A549 (cell line): ENCODE measurements around the gene IL19. TPM values are rescaled to one million over a fixed set of nuclear protein-coding genes. Genes with fewer than 3 reads are reported as not detected.

Experiments used
- ATAC-seq, 2 experiments: fragments of 200-7000 bp in 1 of 2; fragments of >200 bp in 1 of 2; cut with Nextera tagmentation in 1 of 2; cut with Tn5 transposase in 1 of 2; 3 replicates each; pipeline versions ENCODE4 v1.8.0 to v1.9.1; 2018 to 2020; ENCODE audit warnings: mild to moderate bottlenecking in 1 of 2, moderate library complexity in 1 of 2
- CTCF ChIA-PET: fragments of 300-600 bp; sonication (Branson Sonifier 250); formaldehyde crosslinking; extraction: SDS; loops from one replicate; lab custom pipeline; 2021; ENCODE audit warnings: antibody characterized with exemption, inconsistent platforms; lab: Yijun Ruan, JAX
- POLR2A ChIA-PET: fragments of 350-600 bp; formaldehyde crosslinking; extraction: SDS; loops from one replicate; lab custom pipeline; 2021; ENCODE audit warnings: antibody characterized with exemption, inconsistent platforms; lab: Yijun Ruan, JAX
- DNase-seq, 2 experiments: peaks; one replicate each; pipeline versions ENCODE4 v3.0.0 to v3.0.0-alpha.2; 2011 to 2016; ENCODE audit warnings: low read depth in 1 of 2, low spot score in 1 of 2
- FAIRE-seq: peaks from 2 replicates; lab custom pipeline; 2011; peaks lifted over from hg19 to GRCh38; lab: Jason Lieb, UNC
- H3K27ac ChIP-seq, 2 experiments: fragments of >200 bp; sonication (Bioruptor Twin); formaldehyde crosslinking; 3 replicates each; pipeline ENCODE4 v1.5.1; 2016 to 2017
- H3K4me1 ChIP-seq: fragments of >200 bp; sonication (Bioruptor Twin); formaldehyde crosslinking; 3 replicates; pipeline ENCODE4 v1.6.1; 2016
- H3K4me2 ChIP-seq: fragments of >200 bp; sonication (Bioruptor Twin); formaldehyde crosslinking; 3 replicates; pipeline ENCODE4 v1.6.1; 2016
- H3K4me3 ChIP-seq: fragments of >200 bp; sonication (Bioruptor Twin); formaldehyde crosslinking; 3 replicates; pipeline ENCODE4 v1.5.1; 2016
- H3K9me3 ChIP-seq: fragments of >200 bp; sonication (Bioruptor Twin); formaldehyde crosslinking; 3 replicates; pipeline ENCODE4 v1.6.1; 2016
- BHLHE40 ChIP-seq: IDR thresholded peaks from 2 replicates; pipeline ENCODE4 v1.6.1; 2012; ENCODE audit warnings: low read depth, low read length, inconsistent platforms
- CEBPB ChIP-seq, 2 experiments: fragments of >200 bp in 1 of 2; sonication (Bioruptor Twin) in 1 of 2; formaldehyde crosslinking in 1 of 2; IDR thresholded peaks; 2 replicates each; pipeline ENCODE4 v1.6.1; 2012 to 2016
- CHD4 ChIP-seq: fragments of 200-600 bp; sonication (generic); IDR thresholded peaks from 2 replicates; pipeline ENCODE4 v1.6.1; 2016; ENCODE audit warnings: antibody characterized with exemption, mild to moderate bottlenecking, borderline replicate concordance
- E2F6 ChIP-seq: IDR thresholded peaks from 2 replicates; pipeline ENCODE4 v1.6.1; 2012; ENCODE audit warnings: low read depth, borderline replicate concordance
- EHMT2 ChIP-seq: fragments of 200-600 bp; sonication (generic); IDR thresholded peaks from 2 replicates; pipeline ENCODE4 v1.6.1; 2016; ENCODE audit warnings: antibody characterized with exemption, low read depth, mild to moderate bottlenecking, moderate library complexity
- ELK1 ChIP-seq: fragments of 150-350 bp; IDR thresholded peaks from 2 replicates; pipeline ENCODE4 v1.6.1; 2014; ENCODE audit warnings: low read depth, mild to moderate bottlenecking, low read length
- KDM1A ChIP-seq: fragments of 200-600 bp; sonication (generic); IDR thresholded peaks from 2 replicates; pipeline ENCODE4 v1.6.1; 2016; ENCODE audit warnings: low read depth, mild to moderate bottlenecking
- MAFK ChIP-seq: fragments of 450-650 bp; IDR thresholded peaks from 2 replicates; pipeline ENCODE4 v1.6.1; 2014; ENCODE audit not compliant: partially characterized antibody
- MAX ChIP-seq: IDR thresholded peaks from 2 replicates; pipeline ENCODE4 v1.6.1; 2012
- MAZ ChIP-seq: fragments of 150-350 bp; IDR thresholded peaks from 2 replicates; pipeline ENCODE4 v1.6.1; 2014; ENCODE audit warnings: antibody characterized with exemption, low read depth, low read length, borderline replicate concordance
- NFE2L2 ChIP-seq: fragments of 150-350 bp; conservative IDR thresholded peaks from 2 replicates; pipeline ENCODE4 v1.6.1; 2014; ENCODE audit warnings: low read length
- NR3C1 ChIP-seq: fragments of >200 bp; sonication (Bioruptor Twin); formaldehyde crosslinking; IDR thresholded peaks from 3 replicates; pipeline ENCODE4 v1.6.1; 2017
- POLR2AphosphoS2 ChIP-seq: conservative IDR thresholded peaks from 2 replicates; pipeline ENCODE4 v1.6.1; 2012; ENCODE audit warnings: low read length, improper control_type of control experiment, inconsistent platforms
- REST ChIP-seq: fragments of 200-600 bp; sonication (generic); IDR thresholded peaks from 2 replicates; pipeline ENCODE4 v1.6.1; 2016; ENCODE audit warnings: antibody characterized with exemption, mild to moderate bottlenecking, moderate library complexity
- RFX5 ChIP-seq: fragments of 450-650 bp; IDR thresholded peaks from 2 replicates; pipeline ENCODE4 v1.7.1; 2014; ENCODE audit warnings: antibody characterized with exemption, mild to moderate bottlenecking, moderate library complexity
- RNF2 ChIP-seq: fragments of 200-600 bp; sonication (generic); IDR thresholded peaks from 2 replicates; pipeline ENCODE4 v1.6.1; 2016; ENCODE audit warnings: low read depth, mild to moderate bottlenecking, antibody characterized with exemption, moderate library complexity, borderline replicate concordance
- ZC3H11A ChIP-seq: fragments of 450-650 bp; IDR thresholded peaks from 2 replicates; pipeline ENCODE4 v1.6.1; 2014; ENCODE audit warnings: antibody characterized with exemption, mild to moderate bottlenecking
- WGBS: methylation state at CpG from one replicate; pipeline ENCODE4 v1.1.6; 2017; ENCODE audit errors: missing lambda C conversion rate; 5-methylcytosine and 5-hydroxymethylcytosine counted together
- polyA plus RNA-seq, 4 experiments: library from polyadenylated mRNA; depleted of rRNA in 3 of 4; stranded (reverse); fragments of >200 nt; fragmentation: RNase III in 1 of 4; extraction: RNeasy Plus Mini Kit Qiagen cat#74134 plus additional on column Dnase treatment in 1 of 4; gene quantifications; 2 replicates in 3 of 4; 3 replicates in 1 of 4; pipeline ENCODE4 v1.2.3, GENCODE V29; 2011 to 2017

IL19 gene
- polyA plus RNA-seq, 2 of the 4 experiments (the other 2 are of a cell fraction): not detected

DNA sequence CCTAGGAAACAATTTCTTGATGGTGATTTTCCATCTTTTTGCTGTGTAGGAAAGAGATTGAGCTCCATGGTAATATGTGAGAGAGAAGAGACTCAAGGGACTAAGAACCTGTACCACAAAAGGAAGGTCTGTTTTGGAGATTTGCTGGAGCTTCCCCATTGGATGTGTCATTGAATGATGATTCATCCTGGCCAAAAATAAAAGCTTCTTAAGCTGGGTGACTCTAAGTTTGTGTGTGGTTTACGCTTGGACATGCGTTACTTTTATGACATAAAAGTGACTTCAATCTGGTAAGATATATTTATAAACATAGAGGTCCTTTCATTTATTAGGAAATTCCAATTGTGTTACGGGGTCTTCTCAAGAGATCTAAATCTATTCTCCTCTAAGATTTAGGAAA is 17.4 kb upstream of the IL19 start:
- Histone ChIP-seq H3K4me3 (no peak overlapping the region), H3K9me3 (no peaks in the 10 kb centered on the region)

DNA sequence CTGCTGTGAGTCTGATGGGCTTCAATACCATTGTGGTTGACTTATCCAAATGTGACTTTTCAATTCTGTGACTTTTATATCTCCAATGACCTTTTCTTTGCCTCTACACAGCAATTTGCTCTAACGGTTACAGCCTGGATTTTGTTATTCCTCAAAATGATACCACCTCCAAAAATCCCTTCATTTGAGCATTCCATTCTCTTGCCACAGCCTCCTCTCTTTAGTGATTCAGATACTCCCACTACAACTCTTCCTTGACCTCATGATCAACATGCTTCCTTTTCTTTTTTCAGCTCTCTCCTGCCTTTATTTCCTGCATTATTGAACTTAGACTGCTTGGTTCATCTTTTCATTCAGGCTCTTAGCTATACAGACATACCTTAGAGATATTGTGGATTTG is 16.6 kb upstream of the IL19 start:
- ChIA-PET POLR2A (no interaction called here), CTCF (interaction anchor here (0.6 to 0.8 kb wide), 2 partner anchors 180 to 209 kb away, joined by 3 read pairs; no protein-coding TSS in a partner anchor)

More for the DNA sequence above, 17.4 kb upstream of the IL19 start:
- FAIRE-seq (no peak), DNase-seq (no peak), ATAC-seq (no peak)
- ChIA-PET CTCF (interaction anchor here (1.0 to 1.2 kb wide), 3 partner anchors 8 to 19 kb away, joined by 4 to 5 read pairs (median 4); no protein-coding TSS in a partner anchor), POLR2A (no interaction called here)
- 89% methylated on average over 3 of the region's 3 CpGs for WGBS
- Histone ChIP-seq H3K27ac (no peak overlapping the region), H3K4me1 (no peaks in the 10 kb centered on the region), H3K4me2 (no peak overlapping the region)
- TF ChIP-seq POLR2AphosphoS2: no peak
- TF ChIP-seq EHMT2: no peak
- no peak for TF ChIP-seq NFE2L2
- TF ChIP-seq KDM1A: no peak
- TF ChIP-seq MAZ: no peak
- no peak for TF ChIP-seq BHLHE40
- TF ChIP-seq E2F6: no peak

More for the DNA sequence above, 16.6 kb upstream of the IL19 start:
- 35% methylated on average over 1 of the region's 1 CpG for WGBS
- H3K27ac ChIP-seq: no peak overlapping the region
- TF ChIP-seq REST (no peak), RNF2 (no peak), NR3C1 (no peak), MAFK (no peak), RFX5 (no peak), ELK1 (no peak), CHD4 (no peak), ZC3H11A (no peak), CEBPB (IDR thresholded peaks at IDR 0.05) (no peak), MAX (no peak)
- DNase-seq (no peak), FAIRE-seq (no peak), ATAC-seq (no peak)
- no peaks in the 10 kb centered on the region for H3K4me1 ChIP-seq
- H3K4me2 ChIP-seq: no peak overlapping the region
- no peak overlapping the region for H3K4me3 ChIP-seq
- no peaks in the 10 kb centered on the region for H3K9me3 ChIP-seq
